Natural killer cell (primary cell): Measurements from ENCODE around the gene SSRP1. TPM values are rescaled to one million over a fixed set of nuclear protein-coding genes. Genes with fewer than 3 reads are reported as not detected.

Source experiments
- ATAC-seq, 3 donors: fragments of 150-1000 bp in 2 of 3; fragments of 200-7000 bp in 1 of 3; cut with Tn5 transposase; 1 replicate in 1 of 3; 2 replicates in 2 of 3; pipeline ENCODE4 v1.10.0; 2021; ENCODE audit warnings: mild to moderate bottlenecking in 2 of 3, moderate library complexity in 2 of 3
- DNase-seq, 2 donors: peaks; one replicate each; pipeline versions ENCODE4 v3.0.0 to v3.0.0-alpha.2; 2013 to 2021; ENCODE audit warnings: mixed read lengths in 1 of 2
- H3K27ac ChIP-seq: one replicate; pipeline ENCODE4 v1.5.1; 2013; ENCODE audit warnings: mild to moderate bottlenecking, low read length
- H3K27me3 ChIP-seq: one replicate; pipeline ENCODE4 v1.6.1; 2013; ENCODE audit warnings: low read length; ENCODE audit not compliant: control insufficient read depth, insufficient read depth
- H3K36me3 ChIP-seq: one replicate; pipeline ENCODE4 v1.6.1; 2013; ENCODE audit warnings: low read length; ENCODE audit not compliant: control insufficient read depth, insufficient read depth
- H3K4me1 ChIP-seq: one replicate; pipeline ENCODE4 v1.6.1; 2013; ENCODE audit warnings: low read length; ENCODE audit not compliant: control insufficient read depth, insufficient read depth
- H3K4me3 ChIP-seq: one replicate; pipeline ENCODE4 v1.5.1; 2013; ENCODE audit warnings: low read length
- H3K9me3 ChIP-seq: one replicate; pipeline ENCODE4 v1.6.1; 2013; ENCODE audit warnings: low read length; ENCODE audit not compliant: control insufficient read depth, insufficient read depth
- H3K27ac Mint-ChIP-seq, 2 donors: one replicate each; pipeline ENCODE4 v1.8.0; 2022; ENCODE audit warnings: mild to moderate bottlenecking in 2 of 2, mixed read lengths in 2 of 2, moderate library complexity in 1 of 2
- H3K27me3 Mint-ChIP-seq, 2 donors: one replicate each; pipeline ENCODE4 v1.8.0; 2022; ENCODE audit warnings: low read depth in 2 of 2, mixed read lengths in 2 of 2
- H3K36me3 Mint-ChIP-seq: one replicate; pipeline ENCODE4 v1.8.0; 2022; ENCODE audit warnings: mixed read lengths
- H3K4me1 Mint-ChIP-seq, 2 donors: one replicate each; pipeline ENCODE4 v1.8.0; 2022; ENCODE audit warnings: mixed read lengths in 2 of 2
- H3K4me3 Mint-ChIP-seq: one replicate; pipeline ENCODE4 v1.8.0; 2022; ENCODE audit warnings: mild to moderate bottlenecking, moderate library complexity, mixed read lengths
- H3K9me3 Mint-ChIP-seq, 2 donors: one replicate each; pipeline ENCODE4 v1.8.0; 2022; ENCODE audit warnings: mixed read lengths in 2 of 2
- CTCF ChIP-seq: fragments of 200-600 bp; IDR thresholded peaks from one replicate; pipeline ENCODE4 v1.8.0; 2022; ENCODE audit warnings: antibody characterized with exemption
- WGBS: methylation state at CpG from one replicate; pipeline ENCODE4 v1.1.7; 2013; ENCODE audit warnings: missing lambda C conversion rate; ENCODE audit not compliant: insufficient coverage; 5-methylcytosine and 5-hydroxymethylcytosine counted together
- intact Hi-C: fragments of 100-400 bp; cut with micrococcal nuclease; formaldehyde crosslinking; loops from one replicate; pipeline ENCODE4 v1.14.2; 2022
- total RNA-seq, 4 donors: library from RNA; stranded (reverse); fragments of 120-200 nt in 1 of 4; gene quantifications; one replicate each; pipeline versions ENCODE4 v1.2.3 to v1.2.4, GENCODE V29; 2013 to 2022

The SSRP1 gene
- total RNA-seq, 3 donors from 2014 or later (not counting 1 experiment from before 2014, with no cell fraction given): 45.5 to 50.0 (median 47.1) TPM

- no peaks in the 10 kb centered on the region for H3K9me3 ChIP-seq
- H3K4me3 ChIP-seq: no peak overlapping the region
- H3K27ac ChIP-seq: no peak overlapping the region
- no peaks in the 10 kb centered on the region for H3K36me3 ChIP-seq
- peaks cover 5% of the 10 kb centered on the region for H3K4me1 ChIP-seq
- no peak overlapping the region for H3K4me3 Mint-ChIP-seq
- WGBS: 85% methylated on average over 6 of the region's 9 CpGs
- peak overlapping the region in 1 of 2 donors; percentile 40 for H3K27ac Mint-ChIP-seq
- intact Hi-C loops: loop anchor here (5.0 kb wide), 1 partner anchor 135 kb away; no protein-coding TSS in a partner anchor
- no peaks in the 10 kb centered on the region for H3K9me3 Mint-ChIP-seq
- no peaks in the 10 kb centered on the region for H3K36me3 Mint-ChIP-seq
- H3K27me3 Mint-ChIP-seq: peaks cover 0 to 7% of the 10 kb centered on the region in 2 donors
- ATAC-seq (peak in 1 of 3 donors; percentile 17), DNase-seq (no peak)
- peaks cover 7 to 8% of the 10 kb centered on the region in 2 donors for H3K4me1 Mint-ChIP-seq
- H3K27me3 ChIP-seq: no peaks in the 10 kb centered on the region
- no peak for TF ChIP-seq CTCF
Observed at GRCh38 chr11:57347336-57347735, 11.6 kb upstream of the SSRP1 start.

GRCh38 chr11:57345555-57346211, 10.0 kb upstream of the SSRP1 start:
- intact Hi-C loops: loop anchor here (1.0 to 5.0 kb wide), 4 partner anchors 137 to 455 kb away; no protein-coding TSS in a partner anchor
- no peaks in the 10 kb centered on the region for H3K9me3 Mint-ChIP-seq
- H3K27ac Mint-ChIP-seq: no peak overlapping the region
- peak; percentile 69 to 87 (median 86) for ATAC-seq
- WGBS: 24% methylated on average over 11 of the region's 11 CpGs
- peak; percentile 84 for TF ChIP-seq CTCF
- H3K4me3 Mint-ChIP-seq: no peak overlapping the region
- Histone ChIP-seq H3K36me3 (no peaks in the 10 kb centered on the region), H3K27ac (no peak overlapping the region), H3K4me1 (peaks cover 17% of the 10 kb centered on the region), H3K9me3 (no peaks in the 10 kb centered on the region), H3K27me3 (no peaks in the 10 kb centered on the region), H3K4me3 (no peak overlapping the region)
- H3K36me3 Mint-ChIP-seq: no peaks in the 10 kb centered on the region
- H3K4me1 Mint-ChIP-seq: peaks cover 16 to 19% of the 10 kb centered on the region in 2 donors
- H3K27me3 Mint-ChIP-seq: peaks cover 0 to under 1% of the 10 kb centered on the region in 2 donors
- DNase-seq: peak; percentile 57 to 88

- Histone ChIP-seq H3K9me3 (no peaks in the 10 kb centered on the region), H3K27me3 (no peaks in the 10 kb centered on the region), H3K4me1 (peaks cover 15% of the 10 kb centered on the region), H3K36me3 (no peaks in the 10 kb centered on the region), H3K27ac (no peak overlapping the region), H3K4me3 (no peak overlapping the region)
- ATAC-seq: no peak
- 94% methylated on average over 10 of the region's 10 CpGs for WGBS
- no peak for TF ChIP-seq CTCF
- Mint-ChIP-seq H3K4me1 (peaks cover 21 to 23% of the 10 kb centered on the region in 2 donors), H3K27ac (no peak overlapping the region), H3K9me3 (no peaks in the 10 kb centered on the region), H3K36me3 (no peaks in the 10 kb centered on the region), H3K27me3 (peaks cover 0 to 5% of the 10 kb centered on the region in 2 donors), H3K4me3 (no peak overlapping the region)
- DNase-seq: no peak
- intact Hi-C loops: loop anchor here (1.0 to 5.0 kb wide), 4 partner anchors 137 to 456 kb away; no protein-coding TSS in a partner anchor
Observed at GRCh38 chr11:57344826-57345225, 9.1 kb upstream of the SSRP1 start.
